Measurements from ENCODE around the gene CDK6.
A peak's percentile ranks its signal among the peaks of the same experiment; 100 is the strongest.

CDK6 gene

DNA sequence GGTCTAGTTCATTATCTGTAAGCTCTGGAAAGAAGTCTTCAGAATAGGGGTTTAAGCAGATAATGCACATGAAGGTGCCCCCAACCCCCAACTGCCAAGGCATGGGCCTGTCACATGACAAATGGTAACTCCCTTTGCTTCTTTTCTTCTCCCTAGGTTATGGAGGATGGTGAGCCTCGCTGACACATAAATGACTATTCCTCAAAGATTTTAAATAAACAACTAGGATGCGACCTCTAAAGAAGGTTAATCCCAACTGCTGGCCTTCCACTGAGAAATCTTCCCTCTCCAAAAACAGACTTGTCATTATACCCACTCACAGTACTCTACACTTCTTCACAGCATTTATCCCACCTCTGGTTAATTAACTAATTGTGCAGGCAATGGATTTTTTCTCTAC, 170.4 kb downstream of the CDK6 start:
- TF ChIP-seq, protein P1, sequence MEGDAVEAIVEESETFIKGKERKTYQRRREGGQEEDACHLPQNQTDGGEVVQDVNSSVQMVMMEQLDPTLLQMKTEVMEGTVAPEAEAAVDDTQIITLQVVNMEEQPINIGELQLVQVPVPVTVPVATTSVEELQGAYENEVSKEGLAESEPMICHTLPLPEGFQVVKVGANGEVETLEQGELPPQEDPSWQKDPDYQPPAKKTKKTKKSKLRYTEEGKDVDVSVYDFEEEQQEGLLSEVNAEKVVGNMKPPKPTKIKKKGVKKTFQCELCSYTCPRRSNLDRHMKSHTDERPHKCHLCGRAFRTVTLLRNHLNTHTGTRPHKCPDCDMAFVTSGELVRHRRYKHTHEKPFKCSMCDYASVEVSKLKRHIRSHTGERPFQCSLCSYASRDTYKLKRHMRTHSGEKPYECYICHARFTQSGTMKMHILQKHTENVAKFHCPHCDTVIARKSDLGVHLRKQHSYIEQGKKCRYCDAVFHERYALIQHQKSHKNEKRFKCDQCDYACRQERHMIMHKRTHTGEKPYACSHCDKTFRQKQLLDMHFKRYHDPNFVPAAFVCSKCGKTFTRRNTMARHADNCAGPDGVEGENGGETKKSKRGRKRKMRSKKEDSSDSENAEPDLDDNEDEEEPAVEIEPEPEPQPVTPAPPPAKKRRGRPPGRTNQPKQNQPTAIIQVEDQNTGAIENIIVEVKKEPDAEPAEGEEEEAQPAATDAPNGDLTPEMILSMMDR (IDR thresholded peaks at IDR 0.05; ENCODE audit: borderline replicate concordance, extremely low read depth, low read length, poor library complexity, severe bottlenecking): no peak
- no peak for TF ChIP-seq EZH2 (IDR thresholded peaks at IDR 0.05; ENCODE audit: borderline replicate concordance, low read depth, low read length, severe bottlenecking)
- Histone ChIP-seq H3K9ac (ENCODE audit: low read depth, low read length) (no peak overlapping the region), H3K79me2 (ENCODE audit: insufficient read depth, low read length) (peaks cover 96% of the 10 kb centered on the region), H3K4me2 (ENCODE audit: insufficient read depth, low read length) (no peak overlapping the region), H3K4me1 (ENCODE audit: insufficient read depth, low read length) (peaks cover 62% of the 10 kb centered on the region), H4K20me1 (ENCODE audit: insufficient read depth, low read length) (peaks cover 9% of the 10 kb centered on the region; the same call in 1 of the 2 replicates), H3K36me3 (ENCODE audit: insufficient read depth, low read length) (peaks cover 92% of the 10 kb centered on the region), H2AFZ (ENCODE audit: low read depth, low read length) (no peak overlapping the region), H3K27ac (ENCODE audit: low read length) (peak overlapping the region; percentile 4; the same call in 1 of the 2 replicates), H3K4me3 (ENCODE audit: low read depth in 1 of 2, low read length in 2 of 2) (no peak overlapping the region), H3K27me3 (ENCODE audit: insufficient read depth, low read length, poor library complexity) (no peaks in the 10 kb centered on the region), H3K9me3 (ENCODE audit: insufficient read depth, low read length, severe bottlenecking) (no peaks in the 10 kb centered on the region)
- ATAC-seq (ENCODE audit: insufficient read depth, low read depth): no peak
- no peak for DNase-seq

DNA sequence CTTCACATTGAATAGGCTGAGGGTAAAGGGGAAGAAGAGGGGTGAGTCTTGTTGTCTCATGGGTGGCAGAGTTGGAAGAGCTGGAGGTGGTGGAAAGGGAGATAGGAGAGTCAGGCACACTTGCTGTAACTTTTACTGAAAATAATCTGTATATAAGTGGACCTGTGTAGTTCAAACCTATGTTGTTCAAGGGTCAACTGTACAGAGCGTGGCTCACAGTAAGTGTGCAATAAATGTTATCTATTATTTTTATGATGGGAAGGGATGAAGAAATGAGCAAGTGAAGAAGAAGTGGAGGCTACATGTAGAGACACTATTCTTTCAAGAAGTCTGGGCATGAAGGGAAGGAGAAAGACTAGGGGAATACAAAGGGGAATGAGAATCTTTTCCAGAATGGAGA, 174.7 kb downstream of the CDK6 start:
- DNase-seq (no peak), ATAC-seq (ENCODE audit: insufficient read depth, low read depth) (no peak)
- no peaks in the 10 kb centered on the region for H3K9me3 ChIP-seq (ENCODE audit: insufficient read depth, low read length, severe bottlenecking)
- TF ChIP-seq, protein P1 (IDR thresholded peaks at IDR 0.05; ENCODE audit: borderline replicate concordance, extremely low read depth, low read length, poor library complexity, severe bottlenecking): no peak
- TF ChIP-seq EZH2 (IDR thresholded peaks at IDR 0.05; ENCODE audit: borderline replicate concordance, low read depth, low read length, severe bottlenecking): no peak
- no peak overlapping the region for H2AFZ ChIP-seq (ENCODE audit: low read depth, low read length)
- no peak overlapping the region for H3K9ac ChIP-seq (ENCODE audit: low read depth, low read length)
- H3K4me2 ChIP-seq (ENCODE audit: insufficient read depth, low read length): no peak overlapping the region
- H3K27ac ChIP-seq (ENCODE audit: low read length): peak overlapping the region; percentile 66
- H3K4me3 ChIP-seq (ENCODE audit: low read depth in 1 of 2, low read length in 2 of 2): no peak overlapping the region
- H3K36me3 ChIP-seq (ENCODE audit: insufficient read depth, low read length): peaks cover 91% of the 10 kb centered on the region
- H3K27me3 ChIP-seq (ENCODE audit: insufficient read depth, low read length, poor library complexity): no peaks in the 10 kb centered on the region
- H4K20me1 ChIP-seq (ENCODE audit: insufficient read depth, low read length): peaks cover 4% of the 10 kb centered on the region; the same call in 1 of the 2 replicates
- peaks cover 94% of the 10 kb centered on the region for H3K4me1 ChIP-seq (ENCODE audit: insufficient read depth, low read length)
- H3K79me2 ChIP-seq (ENCODE audit: insufficient read depth, low read length): peaks cover 97% of the 10 kb centered on the region

DNA sequence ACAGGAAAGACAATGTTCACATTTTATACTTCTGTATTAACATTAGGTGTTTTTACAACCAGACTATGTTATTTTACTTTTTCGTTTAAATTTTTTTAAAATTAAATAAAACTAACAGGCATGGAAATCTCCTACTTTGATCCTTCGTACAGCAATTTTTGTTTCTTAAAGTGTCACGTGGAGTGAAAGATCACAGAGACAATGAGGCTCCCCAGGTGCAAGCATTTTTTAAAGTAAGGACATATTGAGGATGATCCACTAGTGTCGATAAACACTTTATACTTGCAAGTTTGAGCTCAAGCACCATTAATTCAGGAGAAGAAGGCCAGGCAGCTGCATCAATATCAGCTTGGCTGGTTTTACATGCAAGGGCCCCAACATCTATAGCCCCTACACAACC, 177.7 kb downstream of the CDK6 start:
- no peak overlapping the region for H2AFZ ChIP-seq (ENCODE audit: low read depth, low read length)
- peak overlapping the region; percentile 15; the same call in 1 of the 2 replicates for H3K9ac ChIP-seq (ENCODE audit: low read depth, low read length)
- no peak overlapping the region for H3K4me2 ChIP-seq (ENCODE audit: insufficient read depth, low read length)
- peaks cover 99% of the 10 kb centered on the region for H3K79me2 ChIP-seq (ENCODE audit: insufficient read depth, low read length)
- H3K27ac ChIP-seq (ENCODE audit: low read length): peak overlapping the region; percentile 79
- H3K27me3 ChIP-seq (ENCODE audit: insufficient read depth, low read length, poor library complexity): no peaks in the 10 kb centered on the region
- H4K20me1 ChIP-seq (ENCODE audit: insufficient read depth, low read length): peaks cover 4% of the 10 kb centered on the region; the same call in 1 of the 2 replicates
- no peak for DNase-seq
- peaks cover 91% of the 10 kb centered on the region for H3K36me3 ChIP-seq (ENCODE audit: insufficient read depth, low read length)
- H3K4me1 ChIP-seq (ENCODE audit: insufficient read depth, low read length): peaks cover 92% of the 10 kb centered on the region
- no peak overlapping the region for H3K4me3 ChIP-seq (ENCODE audit: low read depth in 1 of 2, low read length in 2 of 2)
- TF ChIP-seq, protein P1 (IDR thresholded peaks at IDR 0.05; ENCODE audit: borderline replicate concordance, extremely low read depth, low read length, poor library complexity, severe bottlenecking): no peak
- ATAC-seq (ENCODE audit: insufficient read depth, low read depth): 0 out of 3 replicates have a peak, but pooled peaks have one; percentile 5
- H3K9me3 ChIP-seq (ENCODE audit: insufficient read depth, low read length, severe bottlenecking): no peaks in the 10 kb centered on the region
